ENCODE measurements around the gene ZSCAN22.

ZSCAN22 gene

GRCh38 chr19:58336216-58336615 lies 9.4 kb downstream of the ZSCAN22 start:
- no peak for TF ChIP-seq CTCF (IDR thresholded peaks at IDR 0.05; ENCODE audit: low read depth, low read length)
- Histone ChIP-seq H3K4me1 (no peaks in the 10 kb centered on the region), H3K27me3 (no peaks in the 10 kb centered on the region), H3K4me3 (ENCODE audit: low read depth, low read length) (no peak overlapping the region), H3K9me3 (no peaks in the 10 kb centered on the region), H3K36me3 (peaks cover 46% of the 10 kb centered on the region)
- no peak for DNase-seq

DNA sequence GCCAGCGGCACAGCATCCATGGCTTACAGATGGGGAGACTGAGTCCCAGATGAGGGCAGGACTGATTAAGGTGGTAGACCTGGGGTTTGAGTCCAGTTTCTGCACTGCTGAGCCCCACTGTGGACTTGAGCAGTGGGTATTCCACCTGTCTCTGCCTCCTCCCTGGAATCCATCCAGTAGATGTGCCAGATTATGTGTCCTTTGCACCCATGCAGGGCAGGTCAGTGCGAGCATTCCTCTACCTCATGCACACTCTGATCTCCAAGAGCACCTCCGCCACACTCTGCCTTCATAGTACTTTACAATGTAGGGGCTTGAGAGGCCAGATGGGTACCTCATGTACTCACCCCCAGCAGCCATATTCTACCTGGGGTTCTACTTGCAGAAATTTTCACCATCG lies 10.0 kb downstream of the ZSCAN22 start:
- no peak for TF ChIP-seq CTCF (IDR thresholded peaks at IDR 0.05; ENCODE audit: low read depth, low read length)
- no peaks in the 10 kb centered on the region for H3K27me3 ChIP-seq
- no peaks in the 10 kb centered on the region for H3K4me1 ChIP-seq
- no peak overlapping the region for H3K4me3 ChIP-seq (ENCODE audit: low read depth, low read length)
- H3K36me3 ChIP-seq, result peaks cover 46% of the 10 kb centered on the region
- no peak for DNase-seq
- no peaks in the 10 kb centered on the region for H3K9me3 ChIP-seq

- peaks cover 46% of the 10 kb centered on the region for H3K36me3 ChIP-seq
- H3K4me1 ChIP-seq, result no peaks in the 10 kb centered on the region
- TF ChIP-seq CTCF (IDR thresholded peaks at IDR 0.05; ENCODE audit: low read depth, low read length), result no peak
- no peaks in the 10 kb centered on the region for H3K27me3 ChIP-seq
- no peaks in the 10 kb centered on the region for H3K9me3 ChIP-seq
- DNase-seq, result no peak
- no peak overlapping the region for H3K4me3 ChIP-seq (ENCODE audit: low read depth, low read length)
Measured at GRCh38 chr19:58338336-58338735, 11.5 kb downstream of the ZSCAN22 start.

GRCh38 chr19:58338825-58339558 lies 12.2 kb downstream of the ZSCAN22 start:
- H3K4me3 ChIP-seq (ENCODE audit: low read depth, low read length), result no peak overlapping the region
- H3K36me3 ChIP-seq, result peaks cover 46% of the 10 kb centered on the region
- no peak for TF ChIP-seq CTCF (IDR thresholded peaks at IDR 0.05; ENCODE audit: low read depth, low read length)
- H3K9me3 ChIP-seq, result no peaks in the 10 kb centered on the region
- H3K4me1 ChIP-seq, result no peaks in the 10 kb centered on the region
- DNase-seq, result no peak
- no peaks in the 10 kb centered on the region for H3K27me3 ChIP-seq

- Histone ChIP-seq H3K36me3 (no peaks in the 10 kb centered on the region), H3K9me3 (no peaks in the 10 kb centered on the region)
Measured at GRCh38 chr19:58345558-58345957, 18.8 kb downstream of the ZSCAN22 start.

More at GRCh38 chr19:58345558-58345957, 18.8 kb downstream of the ZSCAN22 start:
- no peak for TF ChIP-seq CTCF (IDR thresholded peaks at IDR 0.05; ENCODE audit: low read depth, low read length)
- no peaks in the 10 kb centered on the region for H3K4me1 ChIP-seq
- no peak overlapping the region for H3K4me3 ChIP-seq (ENCODE audit: low read depth, low read length)
- DNase-seq, result no peak
- H3K27me3 ChIP-seq, result no peaks in the 10 kb centered on the region

Data from BE2C (cell line).